K562 (cell line): ENCODE results near the gene WDR46. TPM values are rescaled to one million over a fixed set of nuclear protein-coding genes. Genes with fewer than 3 reads are reported as not detected.
A peak's percentile ranks its signal among the peaks of the same experiment; 100 is the strongest.

Experiments
- CBX3 ChIP-seq, 2 experiments: IDR thresholded peaks; 1 replicate in 1 of 2; 2 replicates in 1 of 2; pipeline ENCODE4 v1.6.1; 2012; ENCODE audit warnings: inconsistent platforms in 2 of 2, low read length in 2 of 2, borderline replicate concordance in 1 of 2, control low read depth in 1 of 2
- FIP1L1 ChIP-seq: fragments of 200-400 bp; formaldehyde crosslinking; IDR thresholded peaks from 2 replicates; pipeline ENCODE4 v1.6.1; 2018; ENCODE audit warnings: mild to moderate bottlenecking, low read depth, low read length; ENCODE audit not compliant: poor library complexity, severe bottlenecking
- FOXP1 ChIP-seq: sonication (generic); formaldehyde crosslinking; IDR thresholded peaks from 2 replicates; pipeline ENCODE4 v1.8.0; 2022; ENCODE audit warnings: mild to moderate bottlenecking, missing genetic modification reagents
- HMGN3 ChIP-seq: IDR thresholded peaks from 2 replicates; pipeline ENCODE4 v1.6.1; 2011; ENCODE audit warnings: borderline replicate concordance, low read depth, mild to moderate bottlenecking, mixed read lengths, low read length; ENCODE audit not compliant: insufficient read length; ENCODE audit errors: extremely low read depth
- MCM2 ChIP-seq: fragments of 450-650 bp; IDR thresholded peaks from 2 replicates; pipeline ENCODE4 v1.6.1; 2017; ENCODE audit warnings: low read depth, mild to moderate bottlenecking
- MTA1 ChIP-seq: fragments of 450-650 bp; IDR thresholded peaks from 2 replicates; pipeline ENCODE4 v1.6.1; 2017; ENCODE audit warnings: borderline replicate concordance
- MYC ChIP-seq, 2 experiments: fragments of 250-450 bp in 1 of 2; sonication (Bioruptor Pico) in 1 of 2; IDR thresholded peaks; 2 replicates each; pipeline versions ENCODE4 v1.5.1 to v1.6.1; 2012 to 2021; ENCODE audit warnings: low read depth in 2 of 2, borderline replicate concordance in 1 of 2, improper control_type of control experiment in 1 of 2, low read length in 1 of 2, mild to moderate bottlenecking in 1 of 2, moderate library complexity in 1 of 2
- UBTF ChIP-seq, 2 experiments: IDR thresholded peaks; 2 replicates each; pipeline ENCODE4 v1.6.1; 2012; ENCODE audit warnings: improper control_type of control experiment in 2 of 2, low read depth in 2 of 2, low read length in 2 of 2, borderline replicate concordance in 1 of 2
- ZBTB2 ChIP-seq: fragments of 450-650 bp; IDR thresholded peaks from 2 replicates; pipeline ENCODE4 v1.6.1; 2016; ENCODE audit warnings: antibody characterized with exemption
- ZNF121 ChIP-seq: sonication (generic); formaldehyde crosslinking; conservative IDR thresholded peaks from 2 replicates; pipeline ENCODE4 v1.8.0; 2022; ENCODE audit warnings: missing genetic modification reagents
- ZNF175 ChIP-seq: fragments of 200-800 bp; sonication (Bioruptor generic); IDR thresholded peaks from 2 replicates; pipeline ENCODE4 v1.6.1; 2016; ENCODE audit warnings: low read depth, mild to moderate bottlenecking, missing genetic modification characterization, missing compliant biosample characterization
- ZNF212 ChIP-seq: fragments of 450-650 bp; formaldehyde crosslinking; IDR thresholded peaks from 2 replicates; pipeline ENCODE4 v1.4.0; 2020; ENCODE audit warnings: mild to moderate bottlenecking
- polyA plus RNA-seq, 8 experiments: library from polyadenylated mRNA; depleted of rRNA in 4 of 8; stranded (reverse) in 5 of 8; unstranded in 3 of 8; fragments of >200 nt; fragmentation: Nextera tagmentation in 2 of 8; fragmentation: Illumina TruSeq in 1 of 8; extraction: Ambion mirVana in 2 of 8; extraction: Trizol in 1 of 8; gene quantifications; 2 replicates each; pipeline versions ENCODE4 v1.2.1 to v1.2.3, GENCODE V29; 2011 to 2014; ENCODE audit warnings: inconsistent platforms in 1 of 8, missing spikeins in 1 of 8
- total RNA-seq, 7 experiments: library from RNA; depleted of rRNA in 6 of 7; stranded (reverse); fragments of >200 nt in 6 of 7; fragmentation: Illumina TruSeq in 2 of 7; extraction: Trizol in 2 of 7; gene quantifications; 2 replicates each; pipeline versions ENCODE4 v1.2.1 to v1.2.3, GENCODE V29; 2011 to 2021; ENCODE audit warnings: low replicate concordance in 1 of 7
- TF ChIP-seq, protein P1 (sequence below), 2 experiments: fragments of 450-650 bp; IDR thresholded peaks; 2 replicates each; pipeline ENCODE4 v1.6.1; 2018; ENCODE audit warnings: mild to moderate bottlenecking in 2 of 2, low read depth in 1 of 2; ENCODE audit not compliant: partially characterized antibody in 2 of 2
- TF ChIP-seq, protein P2 (sequence below): fragments of 450-650 bp; IDR thresholded peaks from 2 replicates; pipeline ENCODE4 v1.6.1; 2016; ENCODE audit warnings: borderline replicate concordance

Gene WDR46
- total and polyA plus RNA-seq, 9 of the 15 experiments (the other 6 are each of a cell fraction or from before 2014, with no cell fraction given): 8.9 to 146 (median 93.1) TPM

GRCh38 chr6:33313709-33314514, 24.9 kb upstream of the WDR46 start, which contains the start of gene TAPBP (continued):
- TF ChIP-seq ZNF212 (CRISPR knock-in tag): 0 out of 2 replicates have a peak, but pooled peaks have one; percentile 43
- no peak; a peak in 1 of 3 replicates for TF ChIP-seq CBX3 (IDR thresholded peaks at IDR 0.05; ENCODE audit: borderline replicate concordance in 1 of 2, low read length in 2 of 2)
- TF ChIP-seq ZNF121 (CRISPR knock-in tag): no peak
- no peak; the same call in 1 of the 2 replicates for TF ChIP-seq ZBTB2
- TF ChIP-seq FIP1L1: peak; percentile 47
- no peak for TF ChIP-seq MCM2
- TF ChIP-seq, protein P1, sequence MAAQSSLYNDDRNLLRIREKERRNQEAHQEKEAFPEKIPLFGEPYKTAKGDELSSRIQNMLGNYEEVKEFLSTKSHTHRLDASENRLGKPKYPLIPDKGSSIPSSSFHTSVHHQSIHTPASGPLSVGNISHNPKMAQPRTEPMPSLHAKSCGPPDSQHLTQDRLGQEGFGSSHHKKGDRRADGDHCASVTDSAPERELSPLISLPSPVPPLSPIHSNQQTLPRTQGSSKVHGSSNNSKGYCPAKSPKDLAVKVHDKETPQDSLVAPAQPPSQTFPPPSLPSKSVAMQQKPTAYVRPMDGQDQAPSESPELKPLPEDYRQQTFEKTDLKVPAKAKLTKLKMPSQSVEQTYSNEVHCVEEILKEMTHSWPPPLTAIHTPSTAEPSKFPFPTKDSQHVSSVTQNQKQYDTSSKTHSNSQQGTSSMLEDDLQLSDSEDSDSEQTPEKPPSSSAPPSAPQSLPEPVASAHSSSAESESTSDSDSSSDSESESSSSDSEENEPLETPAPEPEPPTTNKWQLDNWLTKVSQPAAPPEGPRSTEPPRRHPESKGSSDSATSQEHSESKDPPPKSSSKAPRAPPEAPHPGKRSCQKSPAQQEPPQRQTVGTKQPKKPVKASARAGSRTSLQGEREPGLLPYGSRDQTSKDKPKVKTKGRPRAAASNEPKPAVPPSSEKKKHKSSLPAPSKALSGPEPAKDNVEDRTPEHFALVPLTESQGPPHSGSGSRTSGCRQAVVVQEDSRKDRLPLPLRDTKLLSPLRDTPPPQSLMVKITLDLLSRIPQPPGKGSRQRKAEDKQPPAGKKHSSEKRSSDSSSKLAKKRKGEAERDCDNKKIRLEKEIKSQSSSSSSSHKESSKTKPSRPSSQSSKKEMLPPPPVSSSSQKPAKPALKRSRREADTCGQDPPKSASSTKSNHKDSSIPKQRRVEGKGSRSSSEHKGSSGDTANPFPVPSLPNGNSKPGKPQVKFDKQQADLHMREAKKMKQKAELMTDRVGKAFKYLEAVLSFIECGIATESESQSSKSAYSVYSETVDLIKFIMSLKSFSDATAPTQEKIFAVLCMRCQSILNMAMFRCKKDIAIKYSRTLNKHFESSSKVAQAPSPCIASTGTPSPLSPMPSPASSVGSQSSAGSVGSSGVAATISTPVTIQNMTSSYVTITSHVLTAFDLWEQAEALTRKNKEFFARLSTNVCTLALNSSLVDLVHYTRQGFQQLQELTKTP (IDR thresholded peaks at IDR 0.05; ENCODE audit: low read depth in 1 of 2, partially characterized antibody in 2 of 2): no peak
- TF ChIP-seq MTA1: 0 out of 2 replicates have a peak, but pooled peaks have one; percentile 5
- TF ChIP-seq, protein P2, sequence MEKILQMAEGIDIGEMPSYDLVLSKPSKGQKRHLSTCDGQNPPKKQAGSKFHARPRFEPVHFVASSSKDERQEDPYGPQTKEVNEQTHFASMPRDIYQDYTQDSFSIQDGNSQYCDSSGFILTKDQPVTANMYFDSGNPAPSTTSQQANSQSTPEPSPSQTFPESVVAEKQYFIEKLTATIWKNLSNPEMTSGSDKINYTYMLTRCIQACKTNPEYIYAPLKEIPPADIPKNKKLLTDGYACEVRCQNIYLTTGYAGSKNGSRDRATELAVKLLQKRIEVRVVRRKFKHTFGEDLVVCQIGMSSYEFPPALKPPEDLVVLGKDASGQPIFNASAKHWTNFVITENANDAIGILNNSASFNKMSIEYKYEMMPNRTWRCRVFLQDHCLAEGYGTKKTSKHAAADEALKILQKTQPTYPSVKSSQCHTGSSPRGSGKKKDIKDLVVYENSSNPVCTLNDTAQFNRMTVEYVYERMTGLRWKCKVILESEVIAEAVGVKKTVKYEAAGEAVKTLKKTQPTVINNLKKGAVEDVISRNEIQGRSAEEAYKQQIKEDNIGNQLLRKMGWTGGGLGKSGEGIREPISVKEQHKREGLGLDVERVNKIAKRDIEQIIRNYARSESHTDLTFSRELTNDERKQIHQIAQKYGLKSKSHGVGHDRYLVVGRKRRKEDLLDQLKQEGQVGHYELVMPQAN: 0 out of 2 replicates have a peak, but pooled peaks have one; percentile 42
- 0 out of 2 replicates have a peak, but pooled peaks have one; percentile 50 for TF ChIP-seq ZNF175 (CRISPR knock-in tag)
- TF ChIP-seq UBTF (IDR thresholded peaks at IDR 0.05; ENCODE audit: borderline replicate concordance in 1 of 2, low read depth in 2 of 2, low read length in 2 of 2): peak in 1 of 2 experiments; percentile 67; a peak in 2 of 4 replicates
- peak; percentile 11 for TF ChIP-seq HMGN3
- TF ChIP-seq FOXP1 (CRISPR knock-in tag): peak; percentile 76
- no peak; the same call in 1 of the 2 replicates for TF ChIP-seq MYC (IDR thresholded peaks at IDR 0.05; ENCODE audit: low read depth, low read length)
- TF ChIP-seq MYC (CRISPR knock-in tag; IDR thresholded peaks at IDR 0.05; ENCODE audit: borderline replicate concordance, low read depth): peak; percentile 33; the same call in 1 of the 2 replicates
